Smooth muscle cell (in vitro differentiated cells): ENCODE measurements around the gene ASTN2. TPM values are rescaled to one million over a fixed set of nuclear protein-coding genes. Genes with fewer than 3 reads are reported as not detected.
A peak's percentile ranks its signal among the peaks of the same experiment; 100 is the strongest.

Source experiments
- DNase-seq: peaks from one replicate; lab custom pipeline; 2025; ENCODE audit not compliant: unreplicated experiment; lab: John Stamatoyannopoulos, UW
- H2AFZ ChIP-seq: fragments of 200-600 bp; sonication (generic); 2 replicates; pipeline ENCODE4 v1.6.0; 2016; ENCODE audit warnings: antibody characterized with exemption, low read depth, mild to moderate bottlenecking
- H3F3A ChIP-seq: fragments of 200-600 bp; sonication (generic); 2 replicates; pipeline ENCODE4 v1.6.0; 2017; ENCODE audit warnings: antibody characterized with exemption, low read depth
- H3K27ac ChIP-seq: fragments of 200-600 bp; sonication (generic); 2 replicates; pipeline ENCODE4 v1.5.1; 2016; ENCODE audit warnings: low read depth, mild to moderate bottlenecking
- H3K27me3 ChIP-seq: fragments of 200-600 bp; sonication (generic); 2 replicates; pipeline ENCODE4 v1.6.1; 2016; ENCODE audit warnings: low read depth, mild to moderate bottlenecking
- H3K36me3 ChIP-seq: fragments of 200-600 bp; sonication (generic); 2 replicates; pipeline ENCODE4 v1.5.1; 2016; ENCODE audit warnings: low read depth
- H3K4me1 ChIP-seq: fragments of 200-600 bp; sonication (generic); 2 replicates; pipeline ENCODE4 v1.5.1; 2016; ENCODE audit warnings: low read depth
- H3K4me2 ChIP-seq: fragments of 200-600 bp; sonication (generic); 2 replicates; pipeline ENCODE4 v1.6.0; 2016; ENCODE audit warnings: mild to moderate bottlenecking
- H3K4me3 ChIP-seq: fragments of 200-600 bp; sonication (generic); 2 replicates; pipeline ENCODE4 v1.5.1; 2016; ENCODE audit warnings: mild to moderate bottlenecking
- H3K79me2 ChIP-seq: fragments of 200-600 bp; sonication (generic); 2 replicates; pipeline ENCODE4 v1.6.0; 2016; ENCODE audit warnings: low read depth, mild to moderate bottlenecking
- H3K9ac ChIP-seq: fragments of 200-600 bp; sonication (generic); 2 replicates; pipeline ENCODE4 v1.6.0; 2016; ENCODE audit warnings: low read depth
- H3K9me3 ChIP-seq: fragments of 200-600 bp; sonication (generic); replicated peaks from 2 replicates; pipeline ENCODE4 v1.5.1; 2016; ENCODE audit warnings: low read depth
- H4K20me1 ChIP-seq: fragments of 200-600 bp; sonication (generic); 2 replicates; pipeline ENCODE4 v1.6.0; 2016; ENCODE audit warnings: low read depth
- WGBS: methylation state at CpG from one replicate; pipeline ENCODE4 v1.1.7; 2016; ENCODE audit warnings: low lambda C conversion rate; 5-methylcytosine and 5-hydroxymethylcytosine counted together
- polyA plus RNA-seq: library from polyadenylated mRNA; unstranded; fragments of >200 nt; fragmentation: Nextera tagmentation; extraction: Ambion mirVana; gene quantifications from 2 replicates; pipeline ENCODE4 v1.2.1, GENCODE V29; 2016
- total RNA-seq: library from RNA; depleted of rRNA; stranded (reverse); fragments of >200 nt; gene quantifications from 2 replicates; pipeline ENCODE4 v1.2.3, GENCODE V29; 2014
- TF ChIP-seq, protein P1 (sequence below): fragments of 200-600 bp; sonication (generic); IDR thresholded peaks from 2 replicates; pipeline ENCODE4 v1.5.1; 2017; ENCODE audit warnings: borderline replicate concordance, mild to moderate bottlenecking, antibody characterized with exemption; ENCODE audit not compliant: insufficient read depth, poor library complexity, severe bottlenecking

ASTN2 gene
- total and polyA plus RNA-seq, 2 experiments from 2014 or later: 6.5 to 6.7 TPM

DNA sequence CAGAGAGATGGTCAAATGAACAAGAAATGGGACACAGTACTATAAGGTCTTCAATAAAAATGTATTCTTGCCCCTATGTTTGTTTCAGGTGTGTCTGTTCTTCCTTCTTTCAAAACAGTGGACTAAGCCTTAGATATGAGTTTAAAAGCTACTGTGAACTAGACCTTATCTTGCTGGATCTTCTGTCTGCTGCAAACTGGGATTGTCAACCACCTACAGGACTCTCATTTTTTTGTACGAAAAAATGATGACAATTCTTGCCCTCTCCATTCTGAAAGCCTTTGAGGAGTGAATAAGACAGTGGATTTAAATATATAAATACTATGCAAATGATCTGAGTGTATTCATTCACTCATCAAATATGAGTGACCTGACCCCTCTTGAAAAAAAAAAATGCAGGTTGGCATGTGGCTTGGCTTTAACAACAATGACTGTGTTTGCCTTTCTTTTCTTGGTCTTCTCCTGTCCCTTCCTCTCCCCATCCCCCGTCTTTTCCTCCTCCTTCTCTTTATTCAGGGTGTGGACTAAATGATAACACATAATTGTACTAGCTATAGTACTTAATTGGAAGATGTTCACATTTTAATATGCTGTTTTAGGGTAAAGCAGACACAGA is 963.2 kb downstream of the ASTN2 start:
- no peak overlapping the region for H3K27ac ChIP-seq

DNA sequence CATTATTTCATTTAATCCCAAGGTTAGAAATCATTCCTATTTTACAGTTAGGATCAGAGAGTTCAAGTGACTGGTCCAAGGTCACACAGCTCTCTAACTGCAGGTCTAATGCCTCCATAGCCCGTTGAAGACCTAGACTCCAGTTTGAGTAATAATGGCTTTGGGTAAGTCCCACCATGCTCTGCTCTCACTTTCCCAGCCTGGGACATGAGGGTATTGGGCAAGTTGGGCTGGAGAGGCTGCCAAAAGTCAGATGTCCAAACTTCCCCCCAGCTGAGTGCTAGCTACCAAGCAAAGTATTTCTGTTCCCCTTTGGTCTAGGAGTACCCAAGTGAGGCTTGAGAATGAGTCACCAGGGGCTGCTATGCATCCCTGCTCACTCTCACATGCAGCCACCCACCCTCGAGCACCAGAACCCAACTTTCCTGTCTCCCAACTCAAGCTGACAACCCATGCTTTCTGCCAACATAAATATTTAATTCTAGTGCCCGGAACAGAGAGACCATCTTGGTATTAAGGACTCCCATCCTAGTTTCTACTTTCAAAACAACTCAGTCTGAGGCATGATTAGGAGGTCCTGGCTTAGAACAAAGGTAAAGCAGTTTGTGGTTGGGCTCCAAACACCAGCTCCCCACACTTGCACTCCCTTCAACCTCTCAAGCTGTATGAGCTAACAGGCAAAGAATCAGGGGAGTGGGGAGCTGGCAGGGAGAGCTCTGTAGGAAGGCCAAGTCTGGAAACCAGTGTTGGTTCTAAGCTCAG is 964.3 kb downstream of the ASTN2 start:
- H3K9ac ChIP-seq: no peak overlapping the region
- no peaks in the 10 kb centered on the region for H3K27me3 ChIP-seq
- H3K4me2 ChIP-seq: peak overlapping the region; percentile 53
- H3K4me3 ChIP-seq: no peak overlapping the region
- H4K20me1 ChIP-seq: no peaks in the 10 kb centered on the region
- no peak overlapping the region for H2AFZ ChIP-seq
- peak overlapping the region; percentile 37 for H3K27ac ChIP-seq
- DNase-seq: no peak
- 44% methylated on average over 3 of the region's 3 CpGs for WGBS
- no peaks in the 10 kb centered on the region for H3K79me2 ChIP-seq
- no peaks in the 10 kb centered on the region for H3K9me3 ChIP-seq
- TF ChIP-seq, protein P1, sequence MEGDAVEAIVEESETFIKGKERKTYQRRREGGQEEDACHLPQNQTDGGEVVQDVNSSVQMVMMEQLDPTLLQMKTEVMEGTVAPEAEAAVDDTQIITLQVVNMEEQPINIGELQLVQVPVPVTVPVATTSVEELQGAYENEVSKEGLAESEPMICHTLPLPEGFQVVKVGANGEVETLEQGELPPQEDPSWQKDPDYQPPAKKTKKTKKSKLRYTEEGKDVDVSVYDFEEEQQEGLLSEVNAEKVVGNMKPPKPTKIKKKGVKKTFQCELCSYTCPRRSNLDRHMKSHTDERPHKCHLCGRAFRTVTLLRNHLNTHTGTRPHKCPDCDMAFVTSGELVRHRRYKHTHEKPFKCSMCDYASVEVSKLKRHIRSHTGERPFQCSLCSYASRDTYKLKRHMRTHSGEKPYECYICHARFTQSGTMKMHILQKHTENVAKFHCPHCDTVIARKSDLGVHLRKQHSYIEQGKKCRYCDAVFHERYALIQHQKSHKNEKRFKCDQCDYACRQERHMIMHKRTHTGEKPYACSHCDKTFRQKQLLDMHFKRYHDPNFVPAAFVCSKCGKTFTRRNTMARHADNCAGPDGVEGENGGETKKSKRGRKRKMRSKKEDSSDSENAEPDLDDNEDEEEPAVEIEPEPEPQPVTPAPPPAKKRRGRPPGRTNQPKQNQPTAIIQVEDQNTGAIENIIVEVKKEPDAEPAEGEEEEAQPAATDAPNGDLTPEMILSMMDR: no peak
- peaks cover 5% of the 10 kb centered on the region for H3K4me1 ChIP-seq
- H3F3A ChIP-seq: peaks cover 9% of the 10 kb centered on the region
- H3K36me3 ChIP-seq: no peaks in the 10 kb centered on the region

More for the DNA sequence above, 963.2 kb downstream of the ASTN2 start:
- TF ChIP-seq, protein P1: no peak
- H3K4me2 ChIP-seq: no peak overlapping the region
- no peak overlapping the region for H2AFZ ChIP-seq
- no peak overlapping the region for H3K4me3 ChIP-seq
- H3K27me3 ChIP-seq: no peaks in the 10 kb centered on the region
- H3F3A ChIP-seq: peaks cover 9% of the 10 kb centered on the region
- no peak overlapping the region for H3K9ac ChIP-seq
- H3K9me3 ChIP-seq: no peaks in the 10 kb centered on the region
- H3K79me2 ChIP-seq: no peaks in the 10 kb centered on the region
- 83% methylated on average over 2 of the region's 2 CpGs for WGBS
- no peaks in the 10 kb centered on the region for H4K20me1 ChIP-seq
- H3K4me1 ChIP-seq: peaks cover 5% of the 10 kb centered on the region
- no peaks in the 10 kb centered on the region for H3K36me3 ChIP-seq
- DNase-seq: no peak

DNA sequence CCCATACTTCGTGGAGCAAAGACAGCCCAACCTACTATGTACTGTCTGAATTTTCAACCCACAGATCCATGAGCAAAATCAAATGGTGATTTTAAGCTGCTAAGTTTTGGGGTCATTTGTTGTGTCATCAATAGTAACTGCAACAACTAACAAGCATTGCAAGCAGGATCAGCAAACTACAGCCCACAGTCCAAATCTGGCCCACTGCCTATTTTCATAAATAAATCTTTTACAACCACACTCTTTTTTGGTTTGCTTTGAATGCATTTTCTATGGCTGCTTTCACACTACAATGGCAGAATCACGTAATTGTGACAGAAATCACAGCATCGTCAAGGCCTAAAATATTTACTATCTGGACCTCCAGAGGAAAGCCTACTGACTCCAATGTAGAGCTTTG is 964.9 kb downstream of the ASTN2 start:
- TF ChIP-seq, protein P1: no peak
- 89% methylated on average over 3 of the region's 3 CpGs for WGBS
- DNase-seq: no peak

DNA sequence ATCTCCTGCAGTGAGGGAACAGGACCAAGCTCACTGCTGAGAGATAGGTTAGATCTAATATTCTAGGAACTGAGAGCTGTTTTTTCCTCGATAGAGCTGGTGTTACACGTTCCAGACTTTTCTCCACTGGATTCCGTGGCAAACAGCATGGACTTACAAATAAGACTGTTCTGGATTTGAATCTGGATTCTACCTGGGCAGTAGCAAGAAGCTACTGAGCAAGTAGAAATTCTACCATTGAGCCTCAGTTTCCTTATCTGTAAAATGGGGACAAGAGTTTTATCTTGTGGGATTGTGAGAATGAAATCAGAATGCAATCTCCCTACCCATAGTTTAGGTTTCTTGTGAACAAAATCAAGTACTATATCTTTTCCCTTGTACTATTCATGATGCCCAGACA is 966.4 kb downstream of the ASTN2 start:
- H3K4me3 ChIP-seq: no peak overlapping the region
- H2AFZ ChIP-seq: no peak overlapping the region
- no peak for DNase-seq
- peaks cover 5% of the 10 kb centered on the region for H3K4me1 ChIP-seq
- no peaks in the 10 kb centered on the region for H3K36me3 ChIP-seq
- no peaks in the 10 kb centered on the region for H3K27me3 ChIP-seq
- peaks cover 9% of the 10 kb centered on the region for H3F3A ChIP-seq
- H3K27ac ChIP-seq: no peak overlapping the region
- H4K20me1 ChIP-seq: no peaks in the 10 kb centered on the region
- H3K9ac ChIP-seq: no peak overlapping the region
- 73% methylated on average over 3 of the region's 3 CpGs for WGBS
- H3K4me2 ChIP-seq: no peak overlapping the region
- H3K79me2 ChIP-seq: no peaks in the 10 kb centered on the region
- TF ChIP-seq, protein P1: no peak
- H3K9me3 ChIP-seq: no peaks in the 10 kb centered on the region

More for the DNA sequence above, 964.9 kb downstream of the ASTN2 start:
- H3F3A ChIP-seq: peaks cover 9% of the 10 kb centered on the region
- H3K4me3 ChIP-seq: no peak overlapping the region
- no peak overlapping the region for H3K27ac ChIP-seq
- no peak overlapping the region for H2AFZ ChIP-seq
- no peaks in the 10 kb centered on the region for H3K27me3 ChIP-seq
- H3K79me2 ChIP-seq: no peaks in the 10 kb centered on the region
- no peaks in the 10 kb centered on the region for H3K36me3 ChIP-seq
- no peak overlapping the region for H3K4me2 ChIP-seq
- no peaks in the 10 kb centered on the region for H3K9me3 ChIP-seq
- H3K9ac ChIP-seq: no peak overlapping the region
- H4K20me1 ChIP-seq: no peaks in the 10 kb centered on the region
- peaks cover 5% of the 10 kb centered on the region for H3K4me1 ChIP-seq
